Measurements from ENCODE around the gene RNF25.

- TF ChIP-seq CTCF (conservative IDR thresholded peaks at IDR 0.05) (no peak), EZH2 (IDR thresholded peaks at IDR 0.05; ENCODE audit: low read depth) (no peak)
Measured at GRCh38 chr2:218703341-218703740, 31.5 kb upstream of the RNF25 start.

Data from PC-9 (cell line).